Gastroesophageal sphincter (tissue), 4 donors: ENCODE data around the gene PROB1. TPM values are rescaled to one million over a fixed set of nuclear protein-coding genes. Genes with fewer than 3 reads are reported as not detected.

Experiments
- ATAC-seq: fragments of 150-250 bp; one replicate; pipeline ENCODE4 v1.9.1; 2016; ENCODE audit warnings: mild to moderate bottlenecking, moderate library complexity
- H3K27ac ChIP-seq, 4 donors: fragments of 200-600 bp; sonication (generic) in 3 of 4; 1 replicate in 3 of 4; 2 replicates in 1 of 4; pipeline ENCODE4 v1.5.1; 2016 to 2019
- H3K27me3 ChIP-seq: fragments of 200-600 bp; sonication (generic); one replicate; pipeline ENCODE4 v1.5.1; 2019
- H3K36me3 ChIP-seq, 2 donors: fragments of 200-600 bp; sonication (generic); one replicate each; pipeline ENCODE4 v1.5.1; 2019; ENCODE audit warnings: control low read depth in 1 of 2
- H3K4me1 ChIP-seq, 3 donors: fragments of 200-600 bp; sonication (generic); 1 replicate in 2 of 3; 2 replicates in 1 of 3; pipeline ENCODE4 v1.5.1; 2016 to 2019; ENCODE audit warnings: control low read depth in 2 of 3
- H3K4me3 ChIP-seq, 2 donors: fragments of 200-600 bp; sonication (generic); one replicate each; pipeline ENCODE4 v1.5.1; 2019; ENCODE audit warnings: mild to moderate bottlenecking in 1 of 2, moderate library complexity in 1 of 2
- H3K9me3 ChIP-seq, 3 donors: fragments of 200-600 bp; sonication (generic); one replicate each; pipeline ENCODE4 v1.5.1; 2017 to 2019; ENCODE audit warnings: control low read depth in 2 of 3
- EP300 ChIP-seq: sonication (generic); formaldehyde crosslinking; IDR thresholded peaks from one replicate; pipeline ENCODE4 v1.6.1; 2017; ENCODE audit warnings: antibody characterized with exemption, mild to moderate bottlenecking
- POLR2A ChIP-seq, 2 donors: fragments of 450-650 bp; IDR thresholded peaks; one replicate each; pipeline ENCODE4 v1.6.1; 2017; ENCODE audit warnings: antibody characterized with exemption in 2 of 2, mild to moderate bottlenecking in 2 of 2, moderate library complexity in 1 of 2
- POLR2AphosphoS5 ChIP-seq: sonication (generic); formaldehyde crosslinking; IDR thresholded peaks from one replicate; pipeline ENCODE4 v1.6.1; 2017; ENCODE audit warnings: antibody characterized with exemption
- WGBS, 2 donors: methylation state at CpG; one replicate each; pipeline ENCODE4 v1.1.5; 2018; ENCODE audit warnings: low coverage in 1 of 2; 5-methylcytosine and 5-hydroxymethylcytosine counted together
- total RNA-seq, 4 donors: library from RNA; depleted of rRNA; stranded (reverse); fragments of >200 nt; gene quantifications; one replicate each; pipeline ENCODE4 v1.1.0, GENCODE V29; 2016
- TF ChIP-seq, protein P1 (sequence below), 4 experiments: fragments of 200-600 bp in 2 of 4; fragments of 450-650 bp in 2 of 4; sonication (generic) in 1 of 4; IDR thresholded peaks; one replicate each; pipeline ENCODE4 v1.5.1; 2017 to 2019; ENCODE audit warnings: antibody characterized with exemption in 4 of 4, mild to moderate bottlenecking in 2 of 4, moderate library complexity in 2 of 4

Gene PROB1
- total RNA-seq, 4 donors from 2014 or later = 1.2 to 9.1 (median 4.1) TPM

GRCh38 chr5:139403418-139403786, 8.5 kb upstream of the PROB1 start:
- H3K27me3 ChIP-seq = no peaks in the 10 kb centered on the region
- no peak for TF ChIP-seq EP300
- no peak for TF ChIP-seq POLR2A (IDR thresholded peaks at IDR 0.05)
- no peak for TF ChIP-seq POLR2AphosphoS5
- TF ChIP-seq, protein P1, sequence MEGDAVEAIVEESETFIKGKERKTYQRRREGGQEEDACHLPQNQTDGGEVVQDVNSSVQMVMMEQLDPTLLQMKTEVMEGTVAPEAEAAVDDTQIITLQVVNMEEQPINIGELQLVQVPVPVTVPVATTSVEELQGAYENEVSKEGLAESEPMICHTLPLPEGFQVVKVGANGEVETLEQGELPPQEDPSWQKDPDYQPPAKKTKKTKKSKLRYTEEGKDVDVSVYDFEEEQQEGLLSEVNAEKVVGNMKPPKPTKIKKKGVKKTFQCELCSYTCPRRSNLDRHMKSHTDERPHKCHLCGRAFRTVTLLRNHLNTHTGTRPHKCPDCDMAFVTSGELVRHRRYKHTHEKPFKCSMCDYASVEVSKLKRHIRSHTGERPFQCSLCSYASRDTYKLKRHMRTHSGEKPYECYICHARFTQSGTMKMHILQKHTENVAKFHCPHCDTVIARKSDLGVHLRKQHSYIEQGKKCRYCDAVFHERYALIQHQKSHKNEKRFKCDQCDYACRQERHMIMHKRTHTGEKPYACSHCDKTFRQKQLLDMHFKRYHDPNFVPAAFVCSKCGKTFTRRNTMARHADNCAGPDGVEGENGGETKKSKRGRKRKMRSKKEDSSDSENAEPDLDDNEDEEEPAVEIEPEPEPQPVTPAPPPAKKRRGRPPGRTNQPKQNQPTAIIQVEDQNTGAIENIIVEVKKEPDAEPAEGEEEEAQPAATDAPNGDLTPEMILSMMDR (IDR thresholded peaks at IDR 0.05) = no peak
- peak overlapping the region; percentile 44 to 91 (median 88) for H3K27ac ChIP-seq
- peaks cover 0 to 18% (median 7%) of the 10 kb centered on the region in 3 donors for H3K4me1 ChIP-seq
- H3K9me3 ChIP-seq = no peaks in the 10 kb centered on the region
- peak overlapping the region; percentile 29 to 55 for H3K4me3 ChIP-seq
- WGBS, 2 donors = 8 to 13% methylated on average over 5 to 6 of the region's 7 CpGs
- ATAC-seq = no peak
- H3K36me3 ChIP-seq = peaks cover 0 to 7% of the 10 kb centered on the region in 2 donors

GRCh38 chr5:139402561-139403158, 7.8 kb upstream of the PROB1 start:
- WGBS, 2 donors = 63 to 80% methylated on average over 1 to 2 of the region's 7 CpGs
- TF ChIP-seq POLR2A (IDR thresholded peaks at IDR 0.05) = no peak
- TF ChIP-seq POLR2AphosphoS5 = no peak
- TF ChIP-seq EP300 = no peak
- TF ChIP-seq, protein P1 (IDR thresholded peaks at IDR 0.05) = no peak
- Histone ChIP-seq H3K27ac (peak overlapping the region in 2 of 4 donors; percentile 91), H3K36me3 (peaks cover 0 to 7% of the 10 kb centered on the region in 2 donors), H3K4me3 (no peak overlapping the region), H3K27me3 (no peaks in the 10 kb centered on the region), H3K9me3 (no peaks in the 10 kb centered on the region), H3K4me1 (peaks cover 0 to 18% (median 7%) of the 10 kb centered on the region in 3 donors)
- ATAC-seq = no peak

DNA sequence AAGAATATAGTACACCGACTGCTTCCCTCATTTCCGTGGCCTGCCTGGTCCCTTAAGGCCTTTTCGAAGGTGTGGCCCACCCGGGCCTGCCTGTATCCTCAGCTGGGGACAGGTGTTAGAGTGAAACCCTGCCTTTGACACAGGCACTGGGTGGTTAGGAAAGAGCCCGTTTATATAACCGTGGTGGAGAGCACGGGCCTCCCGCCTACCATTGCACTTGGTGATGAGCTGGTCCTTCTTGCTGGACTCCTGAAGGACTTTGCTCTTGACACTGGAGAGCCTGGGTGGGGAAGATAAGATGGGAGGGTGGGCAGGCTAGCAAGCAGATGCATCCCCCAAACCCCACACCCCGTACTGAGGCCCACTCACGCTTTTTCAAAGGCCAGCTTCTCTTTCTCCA, 6.6 kb upstream of the PROB1 start:
- Histone ChIP-seq H3K27ac (no peak overlapping the region), H3K4me1 (peaks cover 0 to 18% (median 7%) of the 10 kb centered on the region in 3 donors), H3K27me3 (no peaks in the 10 kb centered on the region), H3K4me3 (no peak overlapping the region), H3K9me3 (no peaks in the 10 kb centered on the region), H3K36me3 (peaks cover 0 to 7% of the 10 kb centered on the region in 2 donors)
- no peak for ATAC-seq
- 91 to 95% methylated on average over 4 to 7 of the region's 10 CpGs for WGBS, 2 donors
- TF ChIP-seq POLR2AphosphoS5 (no peak), POLR2A (IDR thresholded peaks at IDR 0.05) (no peak), EP300 (no peak)
- TF ChIP-seq, protein P1 (IDR thresholded peaks at IDR 0.05) = no peak

DNA sequence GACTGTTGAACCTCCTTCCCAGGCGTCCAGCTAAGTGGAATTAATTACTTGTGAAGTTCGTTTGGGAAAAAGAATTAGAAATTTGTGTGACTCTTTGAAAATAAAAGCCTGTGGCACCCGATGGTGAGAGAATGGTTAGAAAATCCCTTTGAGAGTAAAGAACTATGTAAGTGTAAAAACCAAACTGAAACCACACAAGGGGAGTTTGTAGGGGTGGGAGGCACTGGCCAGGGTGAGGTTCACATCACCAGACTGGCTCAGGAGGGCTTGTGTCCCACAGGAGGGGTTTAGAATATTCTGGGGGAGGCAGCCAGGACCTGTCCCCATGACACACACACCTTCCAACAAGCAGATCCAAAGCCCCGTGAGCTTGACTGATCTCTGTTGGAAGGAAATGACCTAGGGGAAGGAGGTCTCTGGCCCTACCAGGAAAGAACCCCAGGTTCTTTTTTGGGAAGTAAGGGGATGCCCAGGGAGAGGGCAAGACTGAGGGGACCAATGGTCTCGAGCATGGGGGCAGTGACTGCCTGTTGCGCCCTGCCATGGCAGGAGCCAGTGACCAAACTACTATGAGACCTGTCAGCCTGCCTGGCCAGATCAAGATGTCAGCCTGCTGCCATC, 4.7 kb upstream of the PROB1 start:
- peaks cover 8% of the 10 kb centered on the region for H3K27me3 ChIP-seq
- WGBS, 2 donors = 79 to 94% methylated on average over 4 of the region's 6 CpGs
- no peaks in the 10 kb centered on the region for H3K9me3 ChIP-seq
- no peak overlapping the region for H3K4me3 ChIP-seq
- ATAC-seq = no peak
- peaks cover 0 to 7% of the 10 kb centered on the region in 2 donors for H3K36me3 ChIP-seq
- TF ChIP-seq, protein P1 (IDR thresholded peaks at IDR 0.05) = no peak
- TF ChIP-seq POLR2AphosphoS5 (no peak), EP300 (no peak), POLR2A (IDR thresholded peaks at IDR 0.05) (no peak)
- H3K4me1 ChIP-seq = peaks cover 0 to 29% (median 16%) of the 10 kb centered on the region in 3 donors
- no peak overlapping the region for H3K27ac ChIP-seq

DNA sequence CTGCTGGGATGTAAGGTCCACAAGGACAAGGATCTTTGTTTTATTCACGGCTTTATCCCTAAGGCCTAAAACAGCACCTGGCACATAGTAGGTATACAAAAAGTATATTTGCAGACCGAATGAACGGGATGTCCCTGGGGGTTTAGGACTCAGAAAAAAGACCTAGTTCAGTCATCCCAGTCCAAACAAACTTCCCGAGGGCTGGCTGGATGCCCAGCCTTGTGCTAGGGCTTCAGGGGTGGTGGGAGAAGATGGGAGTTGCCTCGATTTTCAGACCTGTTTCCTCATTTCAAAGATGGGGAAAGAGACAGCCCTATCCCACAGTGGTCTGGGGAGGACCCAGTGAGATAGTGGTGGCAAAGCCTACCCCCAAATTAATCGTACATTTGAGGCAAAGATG, 3.0 kb upstream of the PROB1 start:
- H3K27ac ChIP-seq = no peak overlapping the region
- no peak for ATAC-seq
- peaks cover 0 to 34% (median 12%) of the 10 kb centered on the region in 3 donors for H3K4me1 ChIP-seq
- H3K27me3 ChIP-seq = peaks cover 25% of the 10 kb centered on the region
- 24 to 35% methylated on average over 5 to 6 of the region's 6 CpGs for WGBS, 2 donors
- no peak overlapping the region for H3K4me3 ChIP-seq
- no peak for TF ChIP-seq POLR2A (IDR thresholded peaks at IDR 0.05)
- no peak for TF ChIP-seq EP300
- TF ChIP-seq, protein P1 (IDR thresholded peaks at IDR 0.05) = no peak
- TF ChIP-seq POLR2AphosphoS5 = no peak
- peaks cover 0 to 7% of the 10 kb centered on the region in 2 donors for H3K36me3 ChIP-seq
- H3K9me3 ChIP-seq = no peaks in the 10 kb centered on the region
